Measurements from ENCODE around the gene CHURC1.
A peak's percentile ranks its signal among the peaks of the same experiment; 100 is the strongest.

The CHURC1 gene

DNA sequence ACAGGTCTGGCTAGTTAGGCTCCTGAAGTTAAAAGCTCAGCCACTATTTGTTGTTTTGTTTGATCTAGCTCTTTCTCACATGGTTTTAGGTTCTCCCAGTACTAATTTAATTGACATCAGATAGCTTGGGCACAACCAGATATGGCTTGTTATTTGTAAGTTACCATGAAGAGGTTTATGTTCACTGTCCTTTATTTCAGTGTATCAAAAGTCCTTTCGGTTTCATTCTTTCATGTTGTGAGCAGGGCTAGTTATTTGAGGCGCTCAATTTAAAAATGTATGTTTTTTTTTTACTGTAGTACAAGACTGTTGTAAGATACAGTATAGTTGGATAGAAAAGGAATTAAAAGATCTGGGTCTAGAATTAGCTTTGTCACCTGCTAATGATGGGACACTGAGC lies 21.3 kb downstream of the CHURC1 start:
- no peak overlapping the region for H3K4me3 ChIP-seq (ENCODE audit: low read depth, low read length)
- no peak for TF ChIP-seq CTCF (IDR thresholded peaks at IDR 0.05; ENCODE audit: low read depth, low read length)
- no peak for DNase-seq (ENCODE audit: low read depth, low spot score)
- in situ Hi-C loops (cut with HindIII; ENCODE audit: low sequenced_read_pairs), result no loop called here

DNA sequence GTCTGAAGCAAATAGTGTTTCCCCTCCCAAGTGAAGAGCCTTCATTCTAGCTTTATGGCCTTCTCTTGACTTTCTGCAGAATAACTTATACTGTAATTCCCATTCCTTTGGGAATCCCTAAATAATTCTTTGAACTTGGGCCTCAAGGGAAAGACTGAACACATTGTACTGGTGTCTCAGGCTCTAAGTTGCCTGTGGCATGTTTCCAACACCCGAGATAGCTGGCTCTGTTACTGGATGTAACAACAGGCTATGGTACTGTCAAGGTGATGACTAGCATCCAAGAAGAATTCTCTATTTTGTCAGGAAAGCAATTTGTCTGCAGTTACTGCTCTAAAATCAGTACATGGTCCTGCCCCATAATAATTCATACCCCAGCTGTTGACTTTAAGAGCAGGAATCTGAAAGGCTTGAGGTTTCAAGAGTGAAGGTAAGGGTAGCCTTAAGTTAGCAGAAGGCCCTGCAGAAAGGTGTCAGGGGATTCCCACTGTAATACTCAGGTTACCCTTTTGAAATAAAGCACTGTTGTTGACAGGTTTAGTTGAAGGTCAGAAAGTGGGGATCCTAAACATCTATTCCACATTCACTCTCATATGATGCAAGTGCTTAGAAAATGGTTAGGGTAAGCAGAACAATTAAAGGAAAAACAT lies 23.0 kb downstream of the CHURC1 start:
- no peak for DNase-seq (ENCODE audit: low read depth, low spot score)
- in situ Hi-C loops (cut with HindIII; ENCODE audit: low sequenced_read_pairs), result no loop called here
- H3K4me3 ChIP-seq (ENCODE audit: low read depth, low read length), result no peak overlapping the region
- no peak for TF ChIP-seq CTCF (IDR thresholded peaks at IDR 0.05; ENCODE audit: low read depth, low read length)

GRCh38 chr14:64937821-64938193 lies 23.6 kb downstream of the CHURC1 start:
- TF ChIP-seq CTCF (IDR thresholded peaks at IDR 0.05; ENCODE audit: low read depth, low read length), result peak; percentile 24
- no peak overlapping the region for H3K4me3 ChIP-seq (ENCODE audit: low read depth, low read length)
- in situ Hi-C loops (cut with HindIII; ENCODE audit: low sequenced_read_pairs), result no loop called here
- peak; percentile 10 for DNase-seq (ENCODE audit: low read depth, low spot score)

GRCh38 chr14:64938972-64939816 lies 24.9 kb downstream of the CHURC1 start:
- no peak for DNase-seq (ENCODE audit: low read depth, low spot score)
- H3K4me3 ChIP-seq (ENCODE audit: low read depth, low read length), result no peak overlapping the region
- in situ Hi-C loops (cut with HindIII; ENCODE audit: low sequenced_read_pairs), result no loop called here
- no peak for TF ChIP-seq CTCF (IDR thresholded peaks at IDR 0.05; ENCODE audit: low read depth, low read length)

GRCh38 chr14:64939817-64940190 lies 25.5 kb downstream of the CHURC1 start:
- in situ Hi-C loops (cut with HindIII; ENCODE audit: low sequenced_read_pairs), result no loop called here
- no peak overlapping the region for H3K4me3 ChIP-seq (ENCODE audit: low read depth, low read length)
- no peak for TF ChIP-seq CTCF (IDR thresholded peaks at IDR 0.05; ENCODE audit: low read depth, low read length)
- no peak for DNase-seq (ENCODE audit: low read depth, low spot score)

- DNase-seq (ENCODE audit: low read depth, low spot score), result no peak
- in situ Hi-C loops (cut with HindIII; ENCODE audit: low sequenced_read_pairs), result no loop called here
- no peak for TF ChIP-seq CTCF (IDR thresholded peaks at IDR 0.05; ENCODE audit: low read depth, low read length)
- no peak overlapping the region for H3K4me3 ChIP-seq (ENCODE audit: low read depth, low read length)
These were observed 26.2 kb downstream of the CHURC1 start for GRCh38 chr14:64940336-64940910.
